Left ventricle myocardium superior (tissue), 1 donor: Measurements from ENCODE around the gene MORC4. TPM values are rescaled to one million over a fixed set of nuclear protein-coding genes. Genes with fewer than 3 reads are reported as not detected.

Experiments
- ATAC-seq: fragments of 200-7000 bp; cut with Tn5 transposase; one replicate; pipeline ENCODE4 v1.9.1; 2020; ENCODE audit warnings: mild to moderate bottlenecking, moderate library complexity
- DNase-seq: peaks from one replicate; pipeline ENCODE4 v3.0.0-alpha.2; 2020
- intact Hi-C: fragments of 100-400 bp; cut with micrococcal nuclease; formaldehyde crosslinking; loops from one replicate; pipeline ENCODE4 v1.11.0; 2022
- total RNA-seq: library from RNA; stranded (reverse); fragmentation: NEBNext Ultra II Directional; extraction: Animal tissue kit (Norgen Biotek cat#: 25700); gene quantifications from one replicate; pipeline ENCODE4 v1.2.1, GENCODE V29; 2021
- donor health status: DM: no; HTN: yes; CAD: no; lungs with severe emphysema.

The MORC4 gene
- total RNA-seq, 1 donor from 2014 or later: 2.8 TPM

GRCh38 chrX:106891762-106892460 lies 108.1 kb downstream of the MORC4 start:
- ATAC-seq: no peak
- intact Hi-C loops: loop anchor here (5.0 kb wide), 1 partner anchor 60 kb away; no protein-coding TSS in a partner anchor
- no peak for DNase-seq

Other genes starting within 250 kb of the MORC4 start
- gene TBC1D8B, start 197.5 kb downstream of the MORC4 start, total RNA-seq: 1.6 TPM
- gene RIPPLY1, start 96.9 kb downstream of the MORC4 start, total RNA-seq: not detected
- gene CLDN2, start 79.8 kb downstream of the MORC4 start, total RNA-seq: not detected
- gene RBM41, start 118.6 kb upstream of the MORC4 start, total RNA-seq: 20.1 TPM
- 2.2 TPM for gene NUP62CL, start 206.2 kb upstream of the MORC4 start, total RNA-seq
- not detected for gene DNAAF6, start 206.4 kb upstream of the MORC4 start, total RNA-seq